Esophagus muscularis mucosa (tissue), 4 donors: ENCODE results near the gene SETMAR. TPM values are rescaled to one million over a fixed set of nuclear protein-coding genes. Genes with fewer than 3 reads are reported as not detected.
A peak's percentile ranks its signal among the peaks of the same experiment; 100 is the strongest.

ENCODE experiments used
- DNase-seq: peaks from one replicate; pipeline ENCODE4 v3.0.0-alpha.2; 2017; ENCODE audit errors: extremely low spot score
- H3K27ac ChIP-seq, 4 donors: fragments of 200-600 bp; sonication (generic); replicated peaks in 1 of 4; 1 replicate in 3 of 4; 2 replicates in 1 of 4; pipeline ENCODE4 v1.5.1; 2016 to 2019; ENCODE audit warnings: mild to moderate bottlenecking in 1 of 4
- H3K27me3 ChIP-seq, 4 donors: fragments of 200-600 bp; sonication (generic); one replicate each; pipeline versions ENCODE4 v1.5.1 to v1.6.0; 2016 to 2019
- H3K36me3 ChIP-seq, 4 donors: fragments of 200-600 bp; sonication (generic); one replicate each; pipeline ENCODE4 v1.5.1; 2016 to 2019
- H3K4me1 ChIP-seq, 4 donors: fragments of 200-600 bp; sonication (generic); one replicate each; pipeline ENCODE4 v1.5.1; 2016 to 2019
- H3K4me3 ChIP-seq, 4 donors: fragments of 200-600 bp; sonication (generic); 1 replicate in 2 of 4; 2 replicates in 2 of 4; pipeline ENCODE4 v1.5.1; 2016 to 2019; ENCODE audit warnings: mild to moderate bottlenecking in 4 of 4, moderate library complexity in 1 of 4
- H3K9me3 ChIP-seq, 4 donors: fragments of 200-600 bp; sonication (generic); 1 replicate in 3 of 4; 2 replicates in 1 of 4; pipeline ENCODE4 v1.5.1; 2016 to 2019
- EP300 ChIP-seq: sonication (generic); formaldehyde crosslinking; IDR thresholded peaks from one replicate; pipeline ENCODE4 v1.6.1; 2017; ENCODE audit warnings: antibody characterized with exemption
- POLR2A ChIP-seq: fragments of 450-650 bp; IDR thresholded peaks from one replicate; pipeline ENCODE4 v1.6.1; 2017; ENCODE audit warnings: antibody characterized with exemption, moderate library complexity, mild to moderate bottlenecking, low read depth
- POLR2AphosphoS5 ChIP-seq, 2 donors: sonication (generic); formaldehyde crosslinking; IDR thresholded peaks; one replicate each; pipeline ENCODE4 v1.6.1; 2017; ENCODE audit warnings: antibody characterized with exemption in 2 of 2
- WGBS: methylation state at CpG from one replicate; pipeline ENCODE4 v1.1.5; 2018; 5-methylcytosine and 5-hydroxymethylcytosine counted together
- intact Hi-C: fragments of 100-400 bp; cut with DNase I; formaldehyde crosslinking; loops from one replicate; pipeline ENCODE4 v1.15.1; 2023
- total RNA-seq, 4 donors: library from RNA; depleted of rRNA; stranded (reverse); fragments of >200 nt; gene quantifications; one replicate each; pipeline versions ENCODE4 v1.1.0 to v1.2.1, GENCODE V29; 2016
- TF ChIP-seq, protein P1 (sequence below), 3 experiments: fragments of 200-600 bp in 2 of 3; fragments of 450-650 bp in 1 of 3; sonication (generic) in 2 of 3; IDR thresholded peaks; one replicate each; pipeline ENCODE4 v1.5.1; 2017 to 2019; ENCODE audit warnings: antibody characterized with exemption in 3 of 3, mild to moderate bottlenecking in 2 of 3, moderate library complexity in 1 of 3

The SETMAR gene
- total RNA-seq, 4 donors from 2014 or later = 28.5 to 42.6 (median 31.4) TPM

- Histone ChIP-seq H3K4me1 (peaks cover 0 to 38% (median 23%) of the 10 kb centered on the region in 4 donors), H3K27ac (no peak overlapping the region), H3K27me3 (no peaks in the 10 kb centered on the region), H3K9me3 (no peaks in the 10 kb centered on the region), H3K36me3 (no peaks in the 10 kb centered on the region), H3K4me3 (no peak overlapping the region)
- TF ChIP-seq POLR2AphosphoS5 (IDR thresholded peaks at IDR 0.05) = no peak
- TF ChIP-seq, protein P1, sequence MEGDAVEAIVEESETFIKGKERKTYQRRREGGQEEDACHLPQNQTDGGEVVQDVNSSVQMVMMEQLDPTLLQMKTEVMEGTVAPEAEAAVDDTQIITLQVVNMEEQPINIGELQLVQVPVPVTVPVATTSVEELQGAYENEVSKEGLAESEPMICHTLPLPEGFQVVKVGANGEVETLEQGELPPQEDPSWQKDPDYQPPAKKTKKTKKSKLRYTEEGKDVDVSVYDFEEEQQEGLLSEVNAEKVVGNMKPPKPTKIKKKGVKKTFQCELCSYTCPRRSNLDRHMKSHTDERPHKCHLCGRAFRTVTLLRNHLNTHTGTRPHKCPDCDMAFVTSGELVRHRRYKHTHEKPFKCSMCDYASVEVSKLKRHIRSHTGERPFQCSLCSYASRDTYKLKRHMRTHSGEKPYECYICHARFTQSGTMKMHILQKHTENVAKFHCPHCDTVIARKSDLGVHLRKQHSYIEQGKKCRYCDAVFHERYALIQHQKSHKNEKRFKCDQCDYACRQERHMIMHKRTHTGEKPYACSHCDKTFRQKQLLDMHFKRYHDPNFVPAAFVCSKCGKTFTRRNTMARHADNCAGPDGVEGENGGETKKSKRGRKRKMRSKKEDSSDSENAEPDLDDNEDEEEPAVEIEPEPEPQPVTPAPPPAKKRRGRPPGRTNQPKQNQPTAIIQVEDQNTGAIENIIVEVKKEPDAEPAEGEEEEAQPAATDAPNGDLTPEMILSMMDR (IDR thresholded peaks at IDR 0.05) = no peak
- TF ChIP-seq EP300 = no peak
- no peak for TF ChIP-seq POLR2A
- 56% methylated on average over 3 of the region's 3 CpGs for WGBS
- DNase-seq = no peak
- intact Hi-C loops = no loop called here
Measured at GRCh38 chr3:4336850-4337546, 33.8 kb downstream of the SETMAR start.

DNA sequence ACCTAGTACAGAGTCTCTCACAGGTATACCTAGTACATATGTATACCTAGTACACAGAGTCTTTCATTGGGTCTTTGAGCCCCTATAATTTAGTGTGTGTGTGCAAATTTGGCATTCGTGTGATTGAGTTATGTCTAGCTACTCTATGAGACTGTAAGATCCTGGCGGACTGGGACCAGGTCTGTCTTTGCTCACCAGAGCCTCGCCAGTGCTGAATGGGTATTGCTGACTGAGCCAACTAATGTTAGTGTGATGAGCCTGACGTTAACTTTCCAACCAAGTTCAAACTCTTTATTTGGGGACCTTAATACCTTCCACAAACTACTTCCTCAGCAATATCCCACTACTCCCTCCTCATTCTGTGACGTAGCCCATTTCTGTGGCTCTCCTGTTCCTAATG, 35.6 kb downstream of the SETMAR start:
- 96% methylated on average over 5 of the region's 5 CpGs for WGBS
- Histone ChIP-seq H3K4me1 (peaks cover 0 to 38% (median 23%) of the 10 kb centered on the region in 4 donors), H3K36me3 (no peaks in the 10 kb centered on the region), H3K27ac (no peak overlapping the region), H3K27me3 (no peaks in the 10 kb centered on the region), H3K4me3 (no peak overlapping the region), H3K9me3 (no peaks in the 10 kb centered on the region)
- intact Hi-C loops = no loop called here
- DNase-seq = no peak
- TF ChIP-seq EP300 (no peak), POLR2AphosphoS5 (IDR thresholded peaks at IDR 0.05) (no peak), POLR2A (no peak)
- TF ChIP-seq, protein P1 (IDR thresholded peaks at IDR 0.05) = no peak

DNA sequence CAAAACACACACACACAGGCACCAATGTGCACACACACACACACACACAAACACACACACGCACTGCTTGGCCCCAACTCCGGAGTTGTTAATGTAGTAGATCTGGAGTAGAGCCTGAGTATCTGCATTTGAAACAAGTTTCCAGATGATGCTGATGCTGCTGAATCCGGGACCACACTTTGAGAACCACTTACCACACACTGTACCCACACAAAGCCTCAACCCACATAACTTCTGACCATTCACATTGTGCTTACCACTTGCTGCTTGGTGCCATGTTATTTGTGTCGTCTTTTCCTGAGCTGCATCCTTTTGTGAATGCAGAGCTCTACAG, 36.9 kb downstream of the SETMAR start:
- H3K4me1 ChIP-seq = peaks cover 0 to 38% (median 21%) of the 10 kb centered on the region in 4 donors
- H3K4me3 ChIP-seq = no peak overlapping the region
- no peaks in the 10 kb centered on the region for H3K36me3 ChIP-seq
- DNase-seq = no peak
- peak overlapping the region in 3 of 4 donors; percentile 34 to 63 (median 62) for H3K27ac ChIP-seq
- WGBS = 100% methylated on average over 2 of the region's 4 CpGs
- intact Hi-C loops = no loop called here
- TF ChIP-seq POLR2A (no peak), POLR2AphosphoS5 (IDR thresholded peaks at IDR 0.05) (no peak), EP300 (no peak)
- TF ChIP-seq, protein P1 (IDR thresholded peaks at IDR 0.05) = no peak
- no peaks in the 10 kb centered on the region for H3K27me3 ChIP-seq
- no peaks in the 10 kb centered on the region for H3K9me3 ChIP-seq

- H3K27ac ChIP-seq = peak overlapping the region in 3 of 4 donors; percentile 34 to 63 (median 62)
- H3K36me3 ChIP-seq = no peaks in the 10 kb centered on the region
- TF ChIP-seq, protein P1 (IDR thresholded peaks at IDR 0.05) = no peak
- no peaks in the 10 kb centered on the region for H3K9me3 ChIP-seq
- peaks cover 0 to 38% (median 21%) of the 10 kb centered on the region in 4 donors for H3K4me1 ChIP-seq
- intact Hi-C loops = no loop called here
- no peak for DNase-seq
- no peak overlapping the region for H3K4me3 ChIP-seq
- 60% methylated on average over 6 of the region's 6 CpGs for WGBS
- no peaks in the 10 kb centered on the region for H3K27me3 ChIP-seq
Measured at GRCh38 chr3:4340411-4341335, 37.5 kb downstream of the SETMAR start.
